Prostate gland (tissue), 2 donors: Measurements from ENCODE around the gene NKTR.

Experiments
- POLR2AphosphoS5 ChIP-seq: sonication (generic); formaldehyde crosslinking; IDR thresholded peaks from one replicate; pipeline ENCODE4 v1.6.1; 2017; ENCODE audit warnings: antibody characterized with exemption
- TF ChIP-seq, protein P1 (sequence below), 4 experiments: fragments of 200-600 bp in 2 of 4; fragments of 450-650 bp in 2 of 4; sonication (generic) in 2 of 4; IDR thresholded peaks; 1 replicate in 3 of 4; 2 replicates in 1 of 4; pipeline ENCODE4 v1.5.1; 2016 to 2019; ENCODE audit warnings: antibody characterized with exemption in 4 of 4, mild to moderate bottlenecking in 2 of 4, moderate library complexity in 2 of 4

- TF ChIP-seq POLR2AphosphoS5, result peak; percentile 96
- TF ChIP-seq, protein P1, sequence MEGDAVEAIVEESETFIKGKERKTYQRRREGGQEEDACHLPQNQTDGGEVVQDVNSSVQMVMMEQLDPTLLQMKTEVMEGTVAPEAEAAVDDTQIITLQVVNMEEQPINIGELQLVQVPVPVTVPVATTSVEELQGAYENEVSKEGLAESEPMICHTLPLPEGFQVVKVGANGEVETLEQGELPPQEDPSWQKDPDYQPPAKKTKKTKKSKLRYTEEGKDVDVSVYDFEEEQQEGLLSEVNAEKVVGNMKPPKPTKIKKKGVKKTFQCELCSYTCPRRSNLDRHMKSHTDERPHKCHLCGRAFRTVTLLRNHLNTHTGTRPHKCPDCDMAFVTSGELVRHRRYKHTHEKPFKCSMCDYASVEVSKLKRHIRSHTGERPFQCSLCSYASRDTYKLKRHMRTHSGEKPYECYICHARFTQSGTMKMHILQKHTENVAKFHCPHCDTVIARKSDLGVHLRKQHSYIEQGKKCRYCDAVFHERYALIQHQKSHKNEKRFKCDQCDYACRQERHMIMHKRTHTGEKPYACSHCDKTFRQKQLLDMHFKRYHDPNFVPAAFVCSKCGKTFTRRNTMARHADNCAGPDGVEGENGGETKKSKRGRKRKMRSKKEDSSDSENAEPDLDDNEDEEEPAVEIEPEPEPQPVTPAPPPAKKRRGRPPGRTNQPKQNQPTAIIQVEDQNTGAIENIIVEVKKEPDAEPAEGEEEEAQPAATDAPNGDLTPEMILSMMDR (IDR thresholded peaks at IDR 0.05), result peak in 2 of 4 experiments; percentile 28 to 32
Observed at GRCh38 chr3:42581709-42582473, 18.6 kb upstream of the NKTR start, which contains the start of gene SEC22C.
